Right renal cortex interstitium (tissue), 3 donors: ENCODE results near the gene KRTAP1-1. TPM values are rescaled to one million over a fixed set of nuclear protein-coding genes. Genes with fewer than 3 reads are reported as not detected.
"Not testable (repeated sequence)": the region's sequence is repeated elsewhere in the genome, so short reads cannot be mapped to it uniquely, and the experiment has no call there.

Experiments
- DNase-seq, 3 donors: peaks; one replicate each; pipeline ENCODE4 v3.0.0-alpha.2; 2013; ENCODE audit warnings: low read depth in 3 of 3, low spot score in 2 of 3
- polyA plus RNA-seq, 3 donors: library from polyadenylated mRNA; unstranded; fragments of 120-200 nt; gene quantifications; one replicate each; pipeline ENCODE4 v1.2.1, GENCODE V29; 2013; ENCODE audit not compliant: insufficient read length in 3 of 3

The KRTAP1-1 gene
- polyA plus RNA-seq, 3 donors: not detected

GRCh38 chr17:41013606-41014005, 27.6 kb downstream of the KRTAP1-1 start:
- DNase-seq: no peak

GRCh38 chr17:41013181-41013580, 28.1 kb downstream of the KRTAP1-1 start:
- no peak for DNase-seq

DNA sequence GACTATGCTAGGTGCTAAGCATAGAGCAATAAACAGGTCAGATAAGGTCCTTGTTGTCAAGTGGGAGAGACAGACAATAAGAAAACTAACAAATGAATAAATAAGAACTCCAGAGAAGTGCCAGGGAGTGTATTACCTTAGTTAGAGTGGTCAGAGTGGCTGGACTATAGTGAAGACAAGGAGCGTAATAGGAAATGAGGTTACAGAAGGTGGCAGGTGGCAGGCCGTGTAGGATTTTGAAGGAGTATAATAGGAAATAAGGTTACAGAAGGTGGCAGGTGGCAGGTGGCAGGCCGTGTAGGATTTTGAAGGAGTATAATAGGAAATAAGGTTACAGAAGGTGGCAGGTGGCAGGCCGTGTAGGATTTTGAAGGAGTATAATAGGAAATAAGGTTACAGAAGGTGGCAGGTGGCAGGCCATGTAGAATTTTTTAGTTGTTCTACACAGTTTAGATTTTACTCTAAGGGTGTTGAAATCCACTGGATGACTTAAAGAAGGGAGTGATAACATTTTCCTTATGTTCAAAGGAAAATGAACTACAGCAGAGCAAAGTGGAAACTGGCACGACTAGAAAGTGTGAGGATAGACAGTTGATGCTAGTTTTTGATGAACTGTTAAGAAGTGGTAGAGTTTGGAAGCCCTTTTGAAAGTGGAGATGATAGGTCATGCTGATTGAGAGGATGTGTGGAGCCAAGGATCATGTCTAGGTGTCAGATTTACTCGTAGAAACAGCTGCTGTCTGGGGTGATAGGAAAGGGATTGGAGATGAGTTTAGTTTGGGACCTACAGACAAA, 28.7 kb downstream of the KRTAP1-1 start:
- DNase-seq: no peak

DNA sequence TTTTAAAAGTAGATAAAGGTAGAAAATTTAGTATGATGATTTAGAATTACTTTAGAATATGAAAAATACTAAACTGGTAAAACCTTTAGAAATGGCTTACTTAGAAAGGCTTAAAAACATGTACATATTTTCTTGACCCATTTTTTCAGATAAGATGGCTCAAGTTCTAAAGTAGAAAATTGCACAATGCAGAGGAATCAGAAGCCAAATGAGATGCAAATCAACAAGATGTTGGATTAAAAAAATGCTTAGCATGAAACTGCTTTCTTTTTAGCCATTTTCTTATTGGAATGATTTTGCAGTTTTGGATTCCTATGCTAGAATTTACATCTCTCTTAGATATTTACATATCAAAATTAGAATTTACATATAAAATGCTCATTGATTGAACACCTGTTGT, 30.8 kb downstream of the KRTAP1-1 start:
- DNase-seq: no peak

GRCh38 chr17:41009936-41010335, 31.3 kb downstream of the KRTAP1-1 start:
- DNase-seq: no peak

DNA sequence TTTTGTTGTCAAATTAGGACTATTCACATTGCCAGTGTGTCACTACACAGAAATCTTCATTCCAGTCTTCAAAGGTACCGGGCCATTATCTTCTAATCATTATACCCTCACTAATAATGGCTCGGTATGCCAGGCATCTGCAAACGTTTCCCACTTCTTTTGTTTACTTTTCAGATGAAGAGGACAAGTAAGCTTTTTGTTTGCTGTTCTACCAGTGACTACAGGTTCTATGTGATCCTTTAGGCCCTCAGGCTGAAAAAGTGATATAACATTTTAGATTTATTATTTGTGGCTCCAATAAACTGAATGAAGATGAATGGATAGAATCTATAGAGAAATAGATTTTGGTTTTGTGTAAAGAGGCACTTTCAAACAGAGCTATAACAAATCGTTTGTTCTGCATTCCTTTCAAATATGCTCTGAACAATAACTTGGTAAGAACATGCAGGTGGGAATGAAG, 31.9 kb downstream of the KRTAP1-1 start:
- DNase-seq: no peak

DNA sequence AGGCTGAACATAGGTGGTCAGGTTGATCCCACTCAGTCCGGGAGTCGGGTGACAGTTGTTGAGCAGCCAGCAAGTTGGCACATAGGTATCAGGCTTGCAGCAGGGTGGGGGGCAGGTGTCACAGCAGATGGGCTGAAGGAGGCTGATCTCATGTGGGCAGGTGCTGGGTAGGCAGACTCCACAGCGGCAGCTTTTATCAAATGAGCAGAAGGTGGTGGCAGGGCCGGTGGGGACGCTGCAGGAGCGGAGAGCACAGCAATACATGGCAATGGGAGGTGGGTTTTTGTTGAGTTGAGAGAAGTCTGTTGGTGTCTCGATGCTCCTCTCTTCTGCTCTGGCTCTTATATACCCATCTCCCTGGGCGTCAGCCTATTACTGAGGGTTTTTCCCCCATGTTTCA, 32.4 kb downstream of the KRTAP1-1 start, which contains the start of gene KRTAP3-1:
KRTAP3-1 (minus strand) TSS at position 318 of the 400 bp plus-strand sequence; CDS start at position 264, 54 bp downstream.
- DNase-seq: no peak

GRCh38 chr17:41004397-41004796, 36.9 kb downstream of the KRTAP1-1 start:
- DNase-seq: no peak

GRCh38 chr17:41003926-41004325, 37.3 kb downstream of the KRTAP1-1 start:
- no peak for DNase-seq

GRCh38 chr17:41002814-41003213, 38.4 kb downstream of the KRTAP1-1 start:
- no peak for DNase-seq

GRCh38 chr17:41001795-41002194, 39.5 kb downstream of the KRTAP1-1 start:
- no peak for DNase-seq

GRCh38 chr17:40999563-40999962, 41.7 kb downstream of the KRTAP1-1 start, which contains the start of gene KRTAP3-2:
TSS of gene KRTAP3-2 (minus strand) at chr17:40999906. CDS start at chr17:40999853, 53 bp downstream.
- DNase-seq: not testable (repeated sequence)

GRCh38 chr17:40997361-40997760, 43.9 kb downstream of the KRTAP1-1 start:
- DNase-seq: no peak

- no peak for DNase-seq
Measured at GRCh38 chr17:40996829-40997228, 44.4 kb downstream of the KRTAP1-1 start.

DNA sequence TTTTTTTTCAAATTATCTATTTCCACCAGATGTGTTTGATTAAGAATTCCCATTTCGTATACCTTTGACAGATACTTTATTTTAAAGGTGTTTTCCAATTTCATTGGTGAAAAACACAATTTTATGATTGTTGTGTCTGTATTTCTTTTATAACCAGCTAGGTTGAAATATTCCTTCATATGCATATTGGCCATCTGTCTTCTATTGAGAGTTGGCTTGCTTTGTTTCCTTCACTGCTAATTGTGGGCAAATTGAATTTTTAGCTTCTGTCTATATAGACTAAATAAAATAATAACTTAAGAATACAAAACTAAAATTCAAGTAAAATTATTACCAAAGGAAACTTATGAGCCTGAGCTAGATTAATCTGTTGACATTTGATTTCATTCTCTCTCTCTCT, 46.1 kb downstream of the KRTAP1-1 start:
- DNase-seq: no peak

DNA sequence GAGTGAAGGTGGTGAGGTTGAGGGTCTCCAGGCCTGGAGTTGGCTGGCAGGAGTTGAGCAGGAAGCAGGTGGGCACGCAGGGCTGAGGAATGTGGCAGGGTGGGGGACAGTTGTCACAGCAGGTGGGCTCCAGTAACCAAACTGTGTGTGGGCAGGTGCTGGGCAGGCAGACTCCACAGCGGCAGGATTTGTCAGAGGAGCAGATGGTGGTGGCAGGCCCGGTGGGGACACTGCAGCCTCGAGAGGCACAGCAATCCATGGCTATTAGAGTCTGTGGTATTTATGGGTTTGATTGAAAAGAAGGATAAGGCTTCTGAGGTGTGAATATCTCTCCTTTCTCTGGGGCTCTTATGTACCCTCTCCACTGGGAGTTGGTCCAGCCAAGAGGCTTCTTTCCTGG, 47.4 kb downstream of the KRTAP1-1 start, which contains the start of gene KRTAP3-3:
KRTAP3-3 (minus strand) TSS at position 326 of the 400 bp plus-strand sequence; CDS start at position 259, 67 bp downstream.
- no peak for DNase-seq

DNA sequence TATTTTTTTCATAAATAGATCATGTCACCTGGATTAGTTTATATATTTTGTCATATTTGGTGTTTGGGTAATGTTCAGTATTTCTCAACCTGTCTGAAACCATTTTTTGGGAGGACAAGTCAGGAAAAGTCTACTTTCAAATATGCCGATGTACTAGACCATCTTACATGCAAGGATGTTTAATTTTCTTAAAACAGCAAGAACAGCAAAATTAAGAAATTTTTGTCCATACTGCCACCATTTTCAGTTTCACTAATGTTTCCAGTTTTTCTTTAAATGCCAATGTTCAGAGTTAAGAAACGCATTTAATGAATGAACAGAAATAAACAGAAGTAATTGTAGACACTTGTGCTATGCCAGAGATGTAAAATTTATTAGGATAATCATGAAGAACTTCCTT, 48.2 kb downstream of the KRTAP1-1 start:
- no peak for DNase-seq

- DNase-seq: no peak
Measured at GRCh38 chr17:40992666-40993065, 48.6 kb downstream of the KRTAP1-1 start.
